HL-60 (cell line): Measurements from ENCODE around the gene IL36G.

Experiments used
- GABPA ChIP-seq: IDR thresholded peaks from 2 replicates; pipeline ENCODE4 v1.6.1; 2012; ENCODE audit warnings: low read depth
- POLR2AphosphoS5 ChIP-seq: IDR thresholded peaks from 2 replicates; pipeline ENCODE4 v1.6.1; 2012; ENCODE audit warnings: low read depth
- REST ChIP-seq: IDR thresholded peaks from 2 replicates; pipeline ENCODE4 v1.6.1; 2012; ENCODE audit warnings: low read depth; ENCODE audit not compliant: insufficient replicate concordance
- SPI1 ChIP-seq: IDR thresholded peaks from 2 replicates; pipeline ENCODE4 v1.6.1; 2012; ENCODE audit warnings: low read depth, mild to moderate bottlenecking, borderline replicate concordance
- TF ChIP-seq, protein P1 (sequence below): IDR thresholded peaks from one replicate; pipeline ENCODE4 v1.5.1; 2011; ENCODE audit warnings: low read length, control low read depth, inconsistent platforms; ENCODE audit not compliant: insufficient read depth

GRCh38 chr2:112972423-112973086, 5.3 kb upstream of the IL36G start:
- TF ChIP-seq POLR2AphosphoS5 (no peak), REST (no peak), GABPA (no peak), SPI1 (no peak)
- TF ChIP-seq, protein P1, sequence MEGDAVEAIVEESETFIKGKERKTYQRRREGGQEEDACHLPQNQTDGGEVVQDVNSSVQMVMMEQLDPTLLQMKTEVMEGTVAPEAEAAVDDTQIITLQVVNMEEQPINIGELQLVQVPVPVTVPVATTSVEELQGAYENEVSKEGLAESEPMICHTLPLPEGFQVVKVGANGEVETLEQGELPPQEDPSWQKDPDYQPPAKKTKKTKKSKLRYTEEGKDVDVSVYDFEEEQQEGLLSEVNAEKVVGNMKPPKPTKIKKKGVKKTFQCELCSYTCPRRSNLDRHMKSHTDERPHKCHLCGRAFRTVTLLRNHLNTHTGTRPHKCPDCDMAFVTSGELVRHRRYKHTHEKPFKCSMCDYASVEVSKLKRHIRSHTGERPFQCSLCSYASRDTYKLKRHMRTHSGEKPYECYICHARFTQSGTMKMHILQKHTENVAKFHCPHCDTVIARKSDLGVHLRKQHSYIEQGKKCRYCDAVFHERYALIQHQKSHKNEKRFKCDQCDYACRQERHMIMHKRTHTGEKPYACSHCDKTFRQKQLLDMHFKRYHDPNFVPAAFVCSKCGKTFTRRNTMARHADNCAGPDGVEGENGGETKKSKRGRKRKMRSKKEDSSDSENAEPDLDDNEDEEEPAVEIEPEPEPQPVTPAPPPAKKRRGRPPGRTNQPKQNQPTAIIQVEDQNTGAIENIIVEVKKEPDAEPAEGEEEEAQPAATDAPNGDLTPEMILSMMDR = no peak
